ENCODE results near the gene EPS8L3.

- no peak for TF ChIP-seq CTCF (conservative IDR thresholded peaks at IDR 0.05; ENCODE audit: low read depth, low read length)
- no peak for TF ChIP-seq EZH2 (IDR thresholded peaks at IDR 0.05; ENCODE audit: borderline replicate concordance, low read depth, low read length, poor library complexity, severe bottlenecking)
These were observed 13.4 kb downstream of the EPS8L3 start for GRCh38 chr1:109750241-109750882.

Data from A673 (cell line).